Thoracic aorta (tissue), 2 donors: Measurements from ENCODE around the gene SNTG2. TPM values are rescaled to one million over a fixed set of nuclear protein-coding genes. Genes with fewer than 3 reads are reported as not detected.
"Not testable (repeated sequence)": the region's sequence is repeated elsewhere in the genome, so short reads cannot be mapped to it uniquely, and the experiment has no call there.

Experiments
- ATAC-seq: fragments of 150-250 bp; one replicate; pipeline ENCODE4 v1.8.0; 2017; ENCODE audit warnings: low read depth; ENCODE audit not compliant: insufficient number of reproducible peaks, low FRiP score
- DNase-seq: peaks from one replicate; pipeline ENCODE4 v3.0.0-alpha.2; 2020; ENCODE audit warnings: low spot score
- H3K27ac ChIP-seq, 2 donors: fragments of 200-600 bp; sonication (generic); 1 replicate in 1 of 2; 2 replicates in 1 of 2; pipeline ENCODE4 v1.5.1; 2016; ENCODE audit warnings: mild to moderate bottlenecking in 2 of 2, moderate library complexity in 2 of 2
- H3K27me3 ChIP-seq: fragments of 200-600 bp; sonication (generic); replicated peaks from 2 replicates; pipeline ENCODE4 v1.6.0; 2016; ENCODE audit warnings: mild to moderate bottlenecking; ENCODE audit not compliant: insufficient read depth
- H3K36me3 ChIP-seq: fragments of 200-600 bp; sonication (generic); one replicate; pipeline ENCODE4 v1.5.1; 2016
- H3K4me1 ChIP-seq, 2 donors: fragments of 200-600 bp; sonication (generic); 1 replicate in 1 of 2; 2 replicates in 1 of 2; pipeline versions ENCODE4 v1.5.1 to v1.6.0; 2016; ENCODE audit warnings: low read depth in 2 of 2, mild to moderate bottlenecking in 1 of 2; ENCODE audit not compliant: control insufficient read depth in 1 of 2
- H3K4me3 ChIP-seq: fragments of 200-600 bp; sonication (generic); 2 replicates; pipeline ENCODE4 v1.5.1; 2016; ENCODE audit warnings: mild to moderate bottlenecking
- H3K9me3 ChIP-seq: fragments of 200-600 bp; sonication (generic); 2 replicates; pipeline ENCODE4 v1.5.1; 2016
- CTCF ChIP-seq: fragments of 200-600 bp; sonication (generic); IDR thresholded peaks from one replicate; pipeline ENCODE4 v1.5.1; 2019; ENCODE audit warnings: antibody characterized with exemption
- total RNA-seq, 2 donors: library from RNA; depleted of rRNA; stranded (reverse); fragments of >200 nt; gene quantifications; one replicate each; pipeline versions ENCODE4 v1.1.0 to v1.2.3, GENCODE V29; 2016

Gene SNTG2
- total RNA-seq, 2 donors from 2014 or later: 8.9 to 18.6 TPM

- no peak overlapping the region for H3K4me3 ChIP-seq
- no peak for TF ChIP-seq CTCF
- ATAC-seq: no peak
These were observed 428.0 kb downstream of the SNTG2 start for GRCh38 chr2:1378456-1379150.

GRCh38 chr2:1381644-1382043 is 431.0 kb downstream of the SNTG2 start:
- TF ChIP-seq CTCF: no peak
- no peak for ATAC-seq
- H3K4me1 ChIP-seq: no peaks in the 10 kb centered on the region
- no peaks in the 10 kb centered on the region for H3K27me3 ChIP-seq
- no peaks in the 10 kb centered on the region for H3K9me3 ChIP-seq
- no peak for DNase-seq
- H3K4me3 ChIP-seq: no peak overlapping the region
- no peak overlapping the region for H3K27ac ChIP-seq
- H3K36me3 ChIP-seq: no peaks in the 10 kb centered on the region

More at GRCh38 chr2:1378456-1379150, 428.0 kb downstream of the SNTG2 start:
- Histone ChIP-seq H3K36me3 (no peaks in the 10 kb centered on the region), H3K4me1 (no peaks in the 10 kb centered on the region), H3K27me3 (no peaks in the 10 kb centered on the region), H3K9me3 (no peaks in the 10 kb centered on the region), H3K27ac (no peak overlapping the region)
- DNase-seq: no peak

DNA sequence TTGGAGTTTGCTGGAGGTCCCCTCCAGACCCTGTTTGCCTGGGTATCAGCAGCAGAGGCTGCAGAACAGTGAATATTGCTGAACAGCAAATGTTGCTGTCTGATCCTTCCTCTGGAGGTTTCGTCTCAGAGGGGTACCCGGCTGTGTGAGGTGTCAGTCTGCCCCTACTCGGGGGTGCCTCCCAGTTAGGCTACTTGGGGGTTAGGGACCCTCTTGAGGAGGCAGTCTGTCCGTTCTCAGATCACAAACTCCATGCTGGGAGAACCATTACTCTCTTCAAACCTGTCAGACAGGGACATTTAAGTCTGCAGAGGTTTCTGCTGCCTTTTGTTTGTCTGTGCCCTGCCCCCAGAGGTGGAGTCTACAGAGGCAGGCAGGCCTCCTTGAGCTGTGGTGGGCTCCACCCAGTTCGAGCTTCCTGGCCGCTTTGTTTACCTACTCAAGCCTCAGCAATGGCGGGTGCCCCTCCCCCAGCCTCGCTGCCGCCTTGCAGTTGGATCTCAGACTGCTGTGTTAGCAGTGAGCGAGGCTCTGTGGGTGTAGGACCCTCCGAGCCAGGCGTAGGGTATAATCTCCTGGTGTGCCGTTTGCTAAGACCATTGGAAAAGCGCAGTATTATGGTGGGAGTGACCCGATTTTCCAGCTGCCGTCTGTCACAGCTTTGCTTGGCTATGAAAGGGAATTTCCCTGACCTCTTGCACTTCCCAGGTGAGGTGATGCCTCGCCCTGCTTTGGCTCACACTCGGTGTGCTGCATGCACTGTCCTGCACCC is 437.5 kb downstream of the SNTG2 start:
- not testable (repeated sequence) for H3K27me3 ChIP-seq, ATAC-seq, H3K27ac ChIP-seq, H3K9me3 ChIP-seq, H3K4me3 ChIP-seq, DNase-seq, H3K36me3 ChIP-seq, H3K4me1 ChIP-seq

DNA sequence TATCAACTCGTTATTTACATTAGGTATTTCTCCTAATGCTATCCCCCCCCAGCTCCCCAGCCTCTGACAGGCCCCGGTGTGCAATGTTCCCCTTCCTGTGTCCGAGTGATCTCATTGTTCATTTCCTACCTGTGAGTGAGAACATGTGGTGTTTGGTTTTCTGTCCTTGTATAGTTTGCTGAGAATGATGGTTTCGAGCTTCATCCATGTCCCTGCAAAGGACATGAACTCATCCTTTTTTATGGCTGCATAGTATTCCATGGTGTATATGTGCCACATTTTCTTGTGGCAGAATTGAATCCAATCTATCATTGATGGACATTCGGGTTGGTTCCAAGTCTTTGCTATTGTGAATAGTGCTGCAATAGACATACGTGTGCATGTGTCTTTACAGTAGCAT is 439.5 kb downstream of the SNTG2 start:
- not testable (repeated sequence) for H3K4me1 ChIP-seq, DNase-seq, H3K27ac ChIP-seq, H3K9me3 ChIP-seq, H3K4me3 ChIP-seq, H3K36me3 ChIP-seq, ATAC-seq, H3K27me3 ChIP-seq

- no peak for TF ChIP-seq CTCF
- Histone ChIP-seq H3K4me3 (no peak overlapping the region), H3K4me1 (no peaks in the 10 kb centered on the region), H3K36me3 (no peaks in the 10 kb centered on the region), H3K27me3 (no peaks in the 10 kb centered on the region), H3K9me3 (no peaks in the 10 kb centered on the region), H3K27ac (no peak overlapping the region)
- ATAC-seq (no peak), DNase-seq (no peak)
These were observed 442.7 kb downstream of the SNTG2 start for GRCh38 chr2:1393321-1393720.

- no peaks in the 10 kb centered on the region for H3K9me3 ChIP-seq
- no peaks in the 10 kb centered on the region for H3K4me1 ChIP-seq
- ATAC-seq (no peak), DNase-seq (no peak)
- H3K27ac ChIP-seq: no peak overlapping the region
- no peak overlapping the region for H3K4me3 ChIP-seq
- no peaks in the 10 kb centered on the region for H3K36me3 ChIP-seq
- TF ChIP-seq CTCF: no peak
- no peaks in the 10 kb centered on the region for H3K27me3 ChIP-seq
These were observed 444.2 kb downstream of the SNTG2 start for GRCh38 chr2:1394709-1395408.
